Measurements from ENCODE around the gene QARS1.

DNA sequence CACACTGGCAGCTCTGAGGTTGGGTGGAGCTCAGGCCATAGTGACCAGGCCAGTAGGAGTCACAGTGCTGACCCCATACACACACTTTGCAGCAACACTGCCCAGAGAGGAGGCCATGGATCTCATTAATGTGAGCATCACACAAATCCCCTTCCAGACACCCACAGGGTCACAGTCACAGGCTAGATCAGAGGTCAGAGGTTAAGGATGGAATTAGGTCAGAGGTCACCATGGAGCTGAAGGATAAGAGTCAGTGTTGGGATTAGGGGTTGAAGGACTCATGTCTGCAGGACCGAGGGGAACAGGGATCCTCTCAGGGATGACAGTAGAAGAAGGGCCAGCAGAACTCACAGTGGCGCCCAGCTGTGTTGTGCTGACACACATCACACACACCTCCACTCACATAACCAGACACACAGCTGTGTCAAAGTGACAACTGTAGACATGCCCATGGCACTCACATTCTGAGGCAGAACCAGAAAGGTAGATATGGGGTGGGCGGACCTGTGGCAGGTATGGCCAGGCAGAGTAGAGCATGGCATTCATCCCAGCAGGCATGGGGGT, 48.9 kb upstream of the QARS1 start:
- TF ChIP-seq, protein P1, sequence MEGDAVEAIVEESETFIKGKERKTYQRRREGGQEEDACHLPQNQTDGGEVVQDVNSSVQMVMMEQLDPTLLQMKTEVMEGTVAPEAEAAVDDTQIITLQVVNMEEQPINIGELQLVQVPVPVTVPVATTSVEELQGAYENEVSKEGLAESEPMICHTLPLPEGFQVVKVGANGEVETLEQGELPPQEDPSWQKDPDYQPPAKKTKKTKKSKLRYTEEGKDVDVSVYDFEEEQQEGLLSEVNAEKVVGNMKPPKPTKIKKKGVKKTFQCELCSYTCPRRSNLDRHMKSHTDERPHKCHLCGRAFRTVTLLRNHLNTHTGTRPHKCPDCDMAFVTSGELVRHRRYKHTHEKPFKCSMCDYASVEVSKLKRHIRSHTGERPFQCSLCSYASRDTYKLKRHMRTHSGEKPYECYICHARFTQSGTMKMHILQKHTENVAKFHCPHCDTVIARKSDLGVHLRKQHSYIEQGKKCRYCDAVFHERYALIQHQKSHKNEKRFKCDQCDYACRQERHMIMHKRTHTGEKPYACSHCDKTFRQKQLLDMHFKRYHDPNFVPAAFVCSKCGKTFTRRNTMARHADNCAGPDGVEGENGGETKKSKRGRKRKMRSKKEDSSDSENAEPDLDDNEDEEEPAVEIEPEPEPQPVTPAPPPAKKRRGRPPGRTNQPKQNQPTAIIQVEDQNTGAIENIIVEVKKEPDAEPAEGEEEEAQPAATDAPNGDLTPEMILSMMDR (IDR thresholded peaks at IDR 0.05): no peak
- TF ChIP-seq EZH2 (IDR thresholded peaks at IDR 0.05; ENCODE audit: borderline replicate concordance, insufficient read depth, low read depth, low read length, poor library complexity, severe bottlenecking): no peak

Data from B cell (primary cell).